Left lobe of liver (tissue), 2 donors: ENCODE results near the gene PPM1A. TPM values are rescaled to one million over a fixed set of nuclear protein-coding genes. Genes with fewer than 3 reads are reported as not detected.

Experiments
- ATAC-seq: fragments of 200-7000 bp; cut with Tn5 transposase; one replicate; pipeline ENCODE4 v1.9.1; 2020; ENCODE audit warnings: mild to moderate bottlenecking, moderate library complexity
- DNase-seq: peaks from one replicate; pipeline ENCODE4 v3.0.0-alpha.2; 2020; ENCODE audit warnings: low spot score
- total RNA-seq: library from RNA; stranded (reverse); gene quantifications from one replicate; pipeline ENCODE4 v1.2.1, GENCODE V29; 2021
- donor health status: DM: no; HTN: no; CAD: no; lungs with moderate emphysema.
- donor health status: DM: no; HTN: yes; CAD: no.

The PPM1A gene
- total RNA-seq, 1 donor from 2014 or later = 43.7 TPM

- ATAC-seq = no peak
- no peak for DNase-seq
Observed at GRCh38 chr14:60225265-60225664, 23.8 kb upstream of the PPM1A start.

- ATAC-seq = no peak
Observed at GRCh38 chr14:60226298-60226697, 22.7 kb upstream of the PPM1A start.

GRCh38 chr14:60227291-60227690 is 21.7 kb upstream of the PPM1A start:
- no peak for ATAC-seq
- DNase-seq = no peak

More at GRCh38 chr14:60226298-60226697, 22.7 kb upstream of the PPM1A start:
- DNase-seq = no peak

- DNase-seq (no peak), ATAC-seq (no peak)
Observed at GRCh38 chr14:60229614-60230013, 19.4 kb upstream of the PPM1A start.

GRCh38 chr14:60232185-60232584 is 16.8 kb upstream of the PPM1A start:
- ATAC-seq = no peak
- DNase-seq = no peak

- DNase-seq = no peak
- ATAC-seq = peak; percentile 87
Observed at GRCh38 chr14:60233251-60233650, 15.8 kb upstream of the PPM1A start.

- DNase-seq = no peak
- ATAC-seq = no peak
Observed at GRCh38 chr14:60233891-60234290, 15.1 kb upstream of the PPM1A start.

GRCh38 chr14:60235440-60235839 is 13.6 kb upstream of the PPM1A start:
- ATAC-seq (no peak), DNase-seq (no peak)

- no peak for ATAC-seq
- DNase-seq = no peak
Observed at GRCh38 chr14:60238955-60239354, 10.1 kb upstream of the PPM1A start.

- ATAC-seq = peak; percentile 32
- DNase-seq = no peak
Observed at GRCh38 chr14:60240139-60240856, 8.7 kb upstream of the PPM1A start.

GRCh38 chr14:60241091-60241490 is 7.9 kb upstream of the PPM1A start:
- no peak for DNase-seq

GRCh38 chr14:60242429-60242828 is 6.6 kb upstream of the PPM1A start:
- no peak for ATAC-seq
- DNase-seq = no peak

More at GRCh38 chr14:60241091-60241490, 7.9 kb upstream of the PPM1A start:
- no peak for ATAC-seq

GRCh38 chr14:60245380-60246177 is 3.4 kb upstream of the PPM1A start:
- no peak for DNase-seq
- ATAC-seq = no peak

- peak; percentile 95 for DNase-seq
- peak; percentile 75 for ATAC-seq
Observed at GRCh38 chr14:60247994-60248696, 876 bp upstream of the PPM1A start.

GRCh38 chr14:60249321-60250256 is 568 bp downstream of the PPM1A start:
- ATAC-seq = peak; percentile 63
- DNase-seq = peak; percentile 84

GRCh38 chr14:60250257-60251035 is 1.4 kb downstream of the PPM1A start:
- DNase-seq = no peak
- ATAC-seq = no peak

GRCh38 chr14:60251877-60252276 is 2.9 kb downstream of the PPM1A start:
- ATAC-seq = no peak
- DNase-seq = no peak

- DNase-seq (no peak), ATAC-seq (no peak)
Observed at GRCh38 chr14:60252630-60253029, 3.6 kb downstream of the PPM1A start.

GRCh38 chr14:60253649-60254048 is 4.6 kb downstream of the PPM1A start:
- DNase-seq (no peak), ATAC-seq (no peak)

GRCh38 chr14:60254176-60254575 is 5.2 kb downstream of the PPM1A start:
- ATAC-seq = peak; percentile 41
- DNase-seq = no peak
